HEK293T (cell line): ENCODE data around the gene RNF217.

Source experiments
- BHLHE40 ChIP-seq: fragments of 450-650 bp; IDR thresholded peaks from 2 replicates; pipeline ENCODE4 v1.6.1; 2016; ENCODE audit warnings: mild to moderate bottlenecking, moderate library complexity, borderline replicate concordance
- FOXM1 ChIP-seq: fragments of 450-650 bp; IDR thresholded peaks from 2 replicates; pipeline ENCODE4 v1.6.1; 2017; ENCODE audit warnings: mild to moderate bottlenecking, borderline replicate concordance
- TARDBP ChIP-seq: fragments of 450-650 bp; IDR thresholded peaks from 2 replicates; pipeline ENCODE4 v1.6.1; 2016

DNA sequence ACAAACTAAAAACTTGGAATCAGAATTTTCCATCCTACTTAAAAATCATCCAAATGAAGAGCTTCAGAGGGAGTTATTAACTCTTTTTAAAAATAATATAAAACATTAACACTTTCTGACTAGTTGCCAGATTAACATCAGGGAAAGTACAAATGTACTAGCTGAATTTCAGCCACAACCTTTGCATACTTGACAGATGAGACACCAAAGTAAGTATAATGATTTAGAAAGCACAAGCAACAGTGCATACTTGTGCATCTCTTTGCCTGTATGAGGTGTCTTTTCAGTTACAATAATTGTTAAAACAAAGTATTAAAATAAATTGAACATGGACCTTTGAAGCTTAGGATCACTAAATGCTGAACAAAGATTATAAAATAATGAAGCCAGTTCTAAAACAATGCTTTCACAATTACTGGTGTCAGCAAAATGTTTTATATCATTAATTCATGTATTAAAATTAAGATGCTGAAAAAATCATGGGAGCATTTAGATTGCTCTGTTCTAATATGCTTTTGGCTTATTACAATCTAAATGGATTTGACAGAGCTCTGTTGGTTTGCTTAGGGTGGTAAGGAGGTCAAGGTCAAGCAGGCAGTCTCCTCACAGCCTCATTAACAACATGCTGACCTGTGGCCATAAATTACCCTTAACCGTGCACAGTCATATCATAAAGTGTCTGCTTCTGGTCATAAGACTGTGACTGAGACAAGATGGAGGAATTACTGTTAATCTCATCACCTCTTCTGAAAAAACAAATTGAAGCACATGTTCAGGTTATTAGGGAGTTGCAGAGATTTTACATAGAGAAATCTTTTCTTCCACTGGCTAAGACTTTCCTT, 15.1 kb downstream of the RNF217 start:
- TF ChIP-seq FOXM1 (no peak), TARDBP (no peak), BHLHE40 (no peak)
